ENCODE measurements around the gene AGK.
"Not testable (repeated sequence)": the region's sequence is repeated elsewhere in the genome, so short reads cannot be mapped to it uniquely, and the experiment has no call there.

The AGK gene

DNA sequence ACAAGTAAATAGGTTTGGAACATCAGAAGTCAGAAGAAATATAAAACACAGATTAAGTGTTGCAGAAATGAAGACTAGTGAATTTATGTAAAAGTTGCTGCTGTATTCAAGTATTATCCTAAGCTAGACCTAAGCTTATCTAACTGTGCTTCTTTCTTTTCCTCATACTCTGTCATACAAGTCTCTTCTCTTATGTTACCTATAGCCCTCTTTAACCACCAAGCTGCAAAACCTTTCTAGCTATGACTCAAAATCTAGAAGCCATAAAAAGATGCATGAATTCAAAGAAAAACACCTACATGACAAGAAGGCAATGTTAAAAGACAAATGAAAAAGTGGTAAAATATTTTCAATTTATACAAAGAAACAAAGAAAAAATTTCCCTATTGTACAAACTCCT, 127.8 kb downstream of the AGK start:
- no peak for DNase-seq (ENCODE audit: low read depth)

DNA sequence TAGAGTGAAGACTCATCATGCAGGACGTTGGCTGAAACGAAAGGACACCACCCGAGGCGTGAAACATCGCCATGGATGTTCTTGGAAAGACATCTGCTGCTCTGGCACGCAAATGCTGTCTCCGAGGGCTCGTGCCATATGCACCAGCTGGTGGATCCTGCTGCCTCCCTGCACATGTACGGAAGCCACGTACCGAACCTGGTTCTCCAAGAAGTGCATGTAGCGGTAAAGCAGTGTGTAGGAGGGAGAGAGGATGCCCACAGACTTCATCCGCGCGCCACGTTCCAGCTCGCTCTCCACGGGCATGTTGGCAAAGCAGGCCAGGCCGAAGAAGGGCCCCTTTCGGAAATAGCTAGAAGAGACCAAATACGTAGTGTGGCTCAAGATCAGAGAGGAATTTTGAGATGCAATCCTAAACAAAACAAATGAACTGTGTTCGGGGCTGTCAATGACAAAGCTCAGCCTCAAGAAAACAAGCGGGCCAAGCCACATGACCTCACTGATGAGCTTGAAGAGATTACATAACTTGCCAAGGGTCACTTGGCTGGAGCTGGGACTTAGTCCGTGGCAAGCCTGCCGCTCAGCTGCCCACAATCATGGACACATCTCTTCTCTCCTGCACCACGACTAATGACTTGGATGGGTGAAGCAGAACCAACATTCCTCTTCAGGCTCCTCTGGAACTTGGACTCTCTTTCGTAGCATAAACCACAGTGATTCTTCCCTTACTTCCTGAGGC, 134.2 kb downstream of the AGK start:
- DNase-seq (ENCODE audit: low read depth): no peak

DNA sequence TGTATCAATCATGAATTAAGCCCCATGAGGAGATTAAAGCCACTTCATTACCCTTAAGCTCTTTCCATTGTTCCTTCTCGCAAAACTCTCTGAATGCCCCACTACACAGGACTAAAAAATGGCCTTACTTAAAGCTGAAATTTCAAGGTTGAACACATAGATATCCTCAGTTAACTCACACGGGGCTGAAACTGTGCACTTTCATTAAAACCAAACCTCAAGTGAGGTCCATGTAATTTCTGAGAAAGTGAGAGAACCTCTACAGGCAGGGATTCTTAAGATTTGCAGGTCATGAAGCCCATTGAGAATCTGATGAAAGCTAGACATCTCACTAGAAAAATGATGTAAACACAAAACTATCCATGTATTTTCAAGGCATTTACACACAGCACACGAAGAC, 134.9 kb downstream of the AGK start:
- DNase-seq (ENCODE audit: low read depth): no peak

DNA sequence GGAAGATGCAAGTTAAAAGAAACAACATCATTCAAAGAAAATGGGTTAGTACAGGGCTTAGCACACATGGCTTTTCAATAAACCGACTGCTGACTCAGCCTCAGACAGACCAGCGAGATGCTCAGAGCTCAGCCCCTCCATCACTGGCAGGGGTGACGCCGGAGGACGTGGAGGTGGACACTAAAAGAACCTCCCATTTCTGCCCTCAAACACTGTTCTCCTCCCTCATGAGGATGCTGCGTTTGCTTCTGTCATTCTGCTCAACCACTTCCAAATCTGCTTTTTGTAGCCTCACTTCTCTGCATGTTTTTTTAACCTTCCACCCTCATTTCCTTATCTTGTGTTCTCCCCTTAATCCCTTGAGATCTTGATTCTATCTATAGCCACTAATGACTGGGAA, 135.5 kb downstream of the AGK start:
- no peak for DNase-seq (ENCODE audit: low read depth)

DNA sequence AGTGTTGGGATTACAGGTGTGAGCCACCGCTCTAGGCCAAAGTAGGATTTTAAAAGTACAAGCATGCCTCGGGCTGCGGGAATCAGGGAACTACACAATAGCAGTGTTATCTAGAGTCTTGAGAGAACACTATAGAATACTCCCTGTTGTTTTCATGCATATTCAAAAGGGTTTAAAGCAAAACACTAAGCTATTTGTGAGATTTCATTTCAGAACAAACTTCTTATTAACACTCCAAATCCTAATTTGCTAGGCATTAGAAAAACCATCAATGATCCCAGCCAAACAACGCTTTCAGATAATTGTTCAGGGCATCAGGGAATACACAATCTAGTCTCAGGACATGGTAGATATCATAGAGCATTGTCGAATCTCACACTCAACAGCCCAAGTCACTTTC, 136.8 kb downstream of the AGK start:
- DNase-seq (ENCODE audit: low read depth): no peak

DNA sequence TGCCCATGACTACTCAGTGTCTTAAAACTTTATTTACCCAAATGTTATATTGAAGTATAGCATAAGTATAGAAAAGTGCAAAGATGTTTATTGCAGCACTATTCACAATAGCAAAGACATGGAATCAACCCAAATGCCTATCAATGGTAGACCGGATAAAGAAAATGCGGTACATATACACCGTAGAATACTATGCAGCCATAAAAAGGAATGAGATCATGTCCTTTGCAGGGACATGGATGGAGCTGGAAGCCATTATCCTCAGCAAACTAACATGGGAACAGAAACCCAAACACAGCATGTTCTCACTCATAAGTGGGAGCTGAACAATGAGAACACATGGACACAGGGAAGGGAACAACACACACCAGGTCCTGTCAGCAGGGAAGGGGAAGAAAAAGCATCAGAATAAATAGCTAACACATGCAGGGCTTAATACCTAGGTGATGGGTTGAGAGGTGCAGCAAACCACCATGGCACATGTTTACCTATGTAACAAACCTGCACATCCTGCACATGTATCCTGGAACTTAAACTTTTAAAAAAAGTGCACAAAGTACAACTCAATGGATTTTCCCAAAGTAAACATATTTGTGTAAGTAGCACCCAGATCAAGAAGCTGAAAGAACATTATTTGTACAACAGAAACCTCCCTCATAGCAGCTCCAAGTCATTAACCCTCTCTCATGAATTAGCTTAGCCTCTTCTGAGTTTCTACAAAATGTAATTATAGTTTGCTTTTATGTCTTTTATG, 138.0 kb downstream of the AGK start:
- DNase-seq (ENCODE audit: low read depth): not testable (repeated sequence)

DNA sequence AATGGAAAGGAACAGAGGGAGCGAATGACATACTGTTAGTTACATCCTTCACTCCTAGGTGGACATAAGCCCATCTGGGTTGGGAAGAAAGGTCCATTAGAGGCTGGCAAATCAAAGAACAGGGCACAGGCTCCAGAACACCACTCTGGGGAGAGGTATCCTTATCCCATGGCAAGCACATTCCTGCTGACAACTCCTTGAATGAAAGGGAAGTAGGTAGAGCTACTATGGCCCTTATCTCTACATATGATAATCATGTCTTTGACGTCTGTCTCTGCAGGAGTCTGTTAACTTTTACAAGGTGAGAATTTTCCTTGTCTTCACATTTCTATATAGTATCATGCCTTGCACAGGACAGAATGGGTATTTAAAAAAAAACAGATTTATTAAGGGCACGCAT, 140.3 kb downstream of the AGK start:
- no peak for DNase-seq (ENCODE audit: low read depth)

DNA sequence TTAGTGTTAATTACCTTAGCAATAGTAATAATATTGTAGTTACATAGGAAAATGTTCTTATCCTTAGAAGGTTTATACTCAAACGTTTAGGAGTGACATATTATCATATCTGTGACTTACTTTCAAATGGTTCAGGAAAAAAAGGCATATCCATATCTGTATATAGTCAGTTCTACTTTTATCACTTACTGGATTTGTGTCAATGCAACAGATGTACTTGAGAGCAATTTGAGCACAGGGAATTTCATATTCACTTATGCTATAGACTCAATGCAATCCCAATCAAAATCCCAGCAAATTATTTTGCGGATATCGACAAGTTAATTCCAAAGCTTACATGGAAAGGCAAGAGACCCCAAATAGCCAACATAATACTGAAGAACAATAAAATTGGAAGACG, 140.8 kb downstream of the AGK start:
- no peak for DNase-seq (ENCODE audit: low read depth)

DNA sequence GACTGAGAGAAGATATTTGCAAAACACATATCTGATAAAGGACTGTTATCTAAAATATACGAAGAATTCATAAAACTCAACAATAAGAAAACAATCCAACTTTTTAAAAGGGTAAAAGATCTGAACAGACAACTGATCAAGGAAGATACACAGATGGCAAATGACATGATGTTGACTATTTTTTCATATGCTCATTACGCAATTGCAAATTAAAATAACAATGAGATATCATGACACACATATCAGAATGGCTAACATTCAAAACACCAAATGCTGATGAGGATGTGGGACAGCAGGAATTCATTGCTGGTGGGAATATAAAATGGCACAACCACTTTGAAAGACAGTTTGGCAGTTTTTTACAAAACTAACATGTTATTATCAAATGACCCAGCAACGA, 141.9 kb downstream of the AGK start:
- DNase-seq (ENCODE audit: low read depth): no peak

DNA sequence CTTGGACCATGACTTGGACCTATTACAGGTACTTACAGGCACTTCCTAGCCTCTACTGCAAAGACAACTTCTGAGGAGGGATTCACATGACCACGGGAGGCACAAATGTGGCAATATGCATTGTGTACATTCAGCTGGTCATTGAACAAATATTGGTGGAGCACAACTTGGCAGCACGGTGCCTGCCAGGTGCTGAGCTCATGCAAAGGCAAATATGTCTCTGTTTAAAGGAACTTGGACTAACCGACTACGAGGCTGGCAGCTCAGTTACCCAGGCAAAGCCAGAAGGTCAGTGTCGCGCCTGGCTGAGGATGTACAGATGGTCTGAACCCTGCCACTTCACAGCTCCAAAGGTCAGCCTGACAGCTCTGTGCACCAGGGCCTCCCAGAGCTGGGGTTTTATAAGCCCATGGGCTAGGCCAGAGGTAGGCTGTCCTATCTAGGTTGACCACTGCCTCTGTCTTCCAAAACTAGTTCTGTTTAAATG, 144.6 kb downstream of the AGK start:
- no peak for DNase-seq (ENCODE audit: low read depth)

DNA sequence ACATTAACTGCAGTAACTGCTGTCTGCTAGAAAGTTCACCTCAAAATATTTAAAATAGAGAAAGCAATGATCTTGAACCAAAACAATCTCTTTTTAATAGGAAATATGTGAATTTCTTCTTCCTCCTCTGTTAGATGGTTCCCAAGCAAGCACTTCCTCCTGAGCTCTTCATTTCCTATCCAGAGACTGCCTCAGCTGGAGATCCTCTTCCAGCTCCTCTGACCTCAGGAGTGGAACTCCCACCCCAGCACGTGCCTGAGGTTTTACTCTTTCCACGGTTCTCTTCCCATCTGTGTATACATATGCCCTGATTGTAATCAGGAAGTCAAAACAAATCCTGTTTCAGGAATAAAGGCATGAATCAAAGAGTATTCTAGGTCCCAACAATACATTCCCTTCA, 145.1 kb downstream of the AGK start:
- DNase-seq (ENCODE audit: low read depth): no peak

DNA sequence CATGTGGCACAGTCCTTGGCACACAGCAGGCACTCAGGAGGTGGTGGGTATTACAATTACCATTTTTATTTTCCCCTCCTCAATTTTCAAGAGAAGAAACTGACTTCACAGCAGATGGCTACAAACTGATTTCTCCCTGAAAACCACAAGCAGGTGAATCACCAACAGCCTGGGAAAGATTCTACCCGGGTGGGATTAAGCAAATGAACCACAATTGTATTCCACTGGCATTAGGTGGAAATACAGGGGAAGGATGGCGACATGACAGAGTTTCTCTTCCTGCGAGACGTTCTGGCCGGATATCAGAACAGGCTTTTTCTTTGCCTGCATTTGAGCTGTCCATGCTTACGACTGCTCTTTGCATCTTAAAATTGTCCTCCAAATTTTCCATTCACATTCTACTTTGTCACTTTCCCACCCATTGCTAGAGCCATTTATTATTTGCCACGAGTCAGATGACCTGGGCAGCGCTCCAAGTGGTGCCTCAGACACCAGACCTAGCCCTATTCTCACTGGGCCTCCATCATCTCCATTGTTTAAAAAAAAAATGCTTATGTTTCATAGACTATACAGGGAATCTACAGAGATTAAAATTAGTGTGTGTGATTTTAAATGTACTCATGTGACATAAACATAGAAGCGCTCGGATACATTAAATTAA, 146.1 kb downstream of the AGK start:
- DNase-seq (ENCODE audit: low read depth): no peak

DNA sequence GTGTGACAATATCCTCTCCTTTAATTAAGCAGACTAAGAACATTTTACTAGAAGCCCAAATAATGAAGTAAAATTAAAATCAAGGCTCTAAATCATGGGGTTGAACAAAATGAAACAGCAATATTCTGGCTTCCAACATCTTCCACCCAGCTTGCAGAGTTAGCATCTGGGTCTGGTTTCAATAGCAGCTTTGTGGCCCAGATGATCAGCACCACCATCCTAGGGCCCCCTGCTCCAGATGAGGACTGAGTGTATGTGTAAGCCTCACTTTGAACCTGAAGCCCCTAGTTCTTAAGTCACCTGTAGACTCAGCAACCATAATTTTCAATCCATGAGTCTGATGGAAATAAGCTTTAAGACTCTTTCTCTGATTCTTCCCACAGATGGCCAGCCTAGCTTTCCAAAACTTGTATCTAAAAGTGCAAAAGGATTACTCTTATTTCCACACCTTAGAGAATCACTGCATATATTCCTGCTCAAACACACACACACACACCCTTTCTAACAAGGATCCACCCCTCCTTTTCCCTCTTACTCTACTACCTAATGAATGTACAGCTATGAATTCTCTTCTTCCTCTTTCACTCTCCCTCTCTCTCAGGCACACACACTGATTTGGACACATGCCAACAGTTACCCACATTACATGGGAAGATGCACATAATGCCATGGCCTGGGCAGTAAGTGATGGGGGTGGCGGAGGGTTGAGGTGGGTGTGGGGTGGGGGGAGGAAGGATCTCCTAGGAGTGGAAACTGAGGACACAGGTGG, 147.2 kb downstream of the AGK start:
- DNase-seq (ENCODE audit: low read depth): no peak

DNA sequence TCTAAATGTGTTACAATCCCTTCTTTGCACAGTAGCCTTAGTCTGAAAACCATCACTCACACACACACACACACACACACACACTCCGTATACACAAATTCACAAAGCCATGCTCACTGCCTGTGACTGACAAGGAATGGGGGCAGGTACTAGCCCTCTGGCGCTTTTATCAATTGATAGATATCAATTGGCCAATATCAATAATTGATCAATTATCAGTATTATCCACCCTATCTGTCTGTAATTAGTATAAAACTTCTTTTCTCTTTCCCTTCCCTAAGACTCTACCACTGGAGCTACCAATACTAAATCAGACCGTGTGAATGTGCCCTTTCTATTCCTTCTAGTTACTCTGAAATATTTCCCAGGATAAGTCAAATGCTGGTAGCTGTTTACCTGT, 148.7 kb downstream of the AGK start:
- DNase-seq (ENCODE audit: low read depth): no peak

DNA sequence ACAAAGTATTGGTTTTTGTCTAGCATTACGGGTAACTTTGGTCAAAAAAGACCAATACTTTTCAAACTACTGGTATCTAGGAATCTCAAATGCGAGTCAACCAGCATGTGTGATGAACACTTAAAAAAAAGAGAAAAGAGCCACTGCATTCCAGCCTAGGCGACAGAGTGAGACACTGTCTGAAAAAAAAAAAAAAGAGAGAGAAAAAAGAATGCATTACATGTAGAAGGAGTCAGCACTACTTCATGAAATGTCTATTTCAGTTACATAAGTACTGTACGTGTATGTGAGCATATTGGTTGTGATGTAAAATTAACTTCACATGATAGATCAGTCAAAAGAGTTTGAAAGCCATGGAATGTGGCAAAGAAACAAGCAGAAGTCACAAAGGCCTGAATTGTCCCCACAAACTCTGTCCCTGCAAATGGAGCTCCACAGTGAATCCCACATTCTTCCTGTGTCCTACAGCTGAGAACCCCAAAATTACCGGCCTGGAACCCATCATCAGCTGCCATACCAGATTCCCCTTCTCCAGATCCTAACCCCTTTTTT, 149.2 kb downstream of the AGK start:
- no peak for DNase-seq (ENCODE audit: low read depth)

DNA sequence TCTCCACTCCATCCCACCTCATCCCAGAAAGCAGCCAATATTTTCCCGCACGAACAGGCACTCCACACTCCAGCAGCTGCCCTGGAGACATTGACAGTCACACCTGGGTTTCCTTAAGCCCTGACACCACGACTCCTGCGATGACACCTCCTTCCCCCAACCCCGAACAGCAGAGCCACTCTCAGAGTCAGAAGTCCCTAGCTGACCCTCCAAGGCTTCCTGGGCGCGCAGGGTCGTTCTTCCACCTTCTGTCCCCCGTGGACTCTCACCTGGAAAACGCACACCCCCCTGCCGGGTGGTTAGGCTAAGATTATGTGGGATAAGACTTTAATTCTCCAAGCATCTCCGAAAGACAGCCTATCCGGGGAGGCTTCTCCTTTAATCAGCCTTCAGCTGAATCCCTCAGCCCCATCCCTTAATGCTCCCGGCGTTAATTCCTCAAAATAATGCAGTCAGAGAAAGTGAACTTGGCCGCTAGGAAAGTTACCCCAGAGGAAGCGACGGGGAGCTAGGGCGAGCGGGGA, 149.7 kb downstream of the AGK start:
- DNase-seq (ENCODE audit: low read depth): no peak

DNA sequence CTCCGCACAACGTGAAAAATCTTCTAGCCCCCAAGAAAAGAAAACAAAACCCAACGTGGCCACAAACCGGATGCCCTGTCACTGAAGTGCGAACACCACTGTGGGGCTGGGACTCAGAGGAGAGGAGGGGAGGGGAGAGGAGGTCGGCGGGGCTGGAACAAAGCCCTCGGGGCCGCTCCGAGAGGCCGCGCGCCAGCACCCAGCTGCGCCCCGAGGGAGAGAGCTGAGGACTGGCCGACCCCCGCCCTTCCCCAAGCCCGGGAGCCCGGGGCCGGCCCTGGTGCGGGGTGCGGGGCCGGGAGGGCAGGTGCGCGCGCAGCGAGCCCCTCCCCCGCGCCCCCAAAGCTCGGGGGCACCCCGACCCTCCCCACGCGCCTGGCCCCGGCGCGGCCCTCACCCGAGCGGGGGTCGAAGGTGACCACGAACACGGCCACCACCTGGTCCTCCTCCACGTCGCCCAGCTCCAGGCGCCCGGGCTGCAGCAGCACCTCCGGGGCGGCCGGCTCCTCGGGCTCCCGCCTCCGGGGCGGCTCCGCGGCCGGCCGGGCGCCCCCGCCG, 150.4 kb downstream of the AGK start:
- peak; percentile 63 for DNase-seq (ENCODE audit: low read depth)

DNA sequence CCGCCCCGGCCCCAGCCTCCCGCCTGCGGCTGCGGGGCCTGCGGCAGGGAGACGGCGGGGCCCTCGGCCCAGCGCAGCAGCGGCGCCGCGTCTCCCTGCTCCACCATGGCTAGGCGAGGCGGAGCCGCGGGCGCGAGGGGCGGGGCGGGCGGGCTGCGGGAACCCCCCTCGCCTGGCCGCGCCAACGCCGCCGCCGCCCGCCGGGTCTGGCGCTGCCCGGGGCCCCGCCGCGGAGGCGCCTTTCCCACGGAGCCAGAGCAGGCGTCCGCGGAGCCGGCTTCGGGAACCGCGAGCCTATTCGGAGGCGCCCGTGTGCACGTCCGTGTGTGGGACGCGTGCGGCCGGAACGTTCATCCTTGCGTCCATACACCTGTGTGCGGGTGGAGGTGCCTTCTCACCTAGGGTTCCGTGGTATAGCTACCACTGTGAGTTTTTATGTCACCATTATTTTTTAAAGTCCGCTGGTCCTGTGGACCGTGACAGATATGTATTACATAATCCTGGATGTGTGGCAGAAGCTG, 150.9 kb downstream of the AGK start, which contains the start of gene DENND11:
TSS of gene DENND11 (minus strand) at position 120 of the 521 bp plus-strand sequence. CDS start at position 107, 13 bp downstream.
- DNase-seq (ENCODE audit: low read depth): peak; percentile 46

DNA sequence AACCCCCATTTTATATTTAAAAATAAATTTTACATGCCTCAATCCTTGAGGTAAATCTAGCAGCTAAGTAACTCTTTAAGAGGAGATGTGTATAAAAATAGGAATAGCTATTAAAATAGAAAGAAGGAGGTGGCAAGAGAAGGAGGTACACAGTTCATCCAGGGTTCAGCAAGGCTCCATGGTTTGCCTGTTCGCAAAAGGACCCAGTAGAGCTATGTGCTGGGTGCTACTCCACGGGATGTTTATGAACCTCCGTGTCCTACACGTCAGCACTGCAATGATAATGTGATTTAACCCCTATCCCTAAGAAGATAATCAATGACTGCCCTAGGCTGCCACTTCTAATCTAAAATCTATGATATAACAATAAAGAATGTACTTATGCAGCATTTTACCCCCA, 151.7 kb downstream of the AGK start:
- DNase-seq (ENCODE audit: low read depth): no peak

DNA sequence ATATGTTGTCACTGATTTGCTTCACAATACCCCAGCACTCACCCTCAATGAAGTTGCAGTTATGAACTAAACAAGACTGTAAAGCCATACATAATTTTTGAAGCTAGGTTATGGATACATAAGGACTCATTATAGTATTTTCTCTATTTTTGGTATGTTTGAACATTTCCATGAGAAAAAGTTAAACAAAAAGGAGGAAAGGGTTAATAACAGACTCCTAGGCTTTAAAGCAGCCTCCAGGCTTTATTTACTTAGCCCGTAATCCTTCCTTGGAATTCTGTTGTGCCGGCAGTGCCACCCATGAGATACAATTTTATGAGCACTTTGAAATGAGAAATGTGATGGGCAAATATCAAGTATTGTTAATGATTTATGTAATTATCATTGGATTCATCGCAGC, 152.9 kb downstream of the AGK start:
- no peak for DNase-seq (ENCODE audit: low read depth)

DNA sequence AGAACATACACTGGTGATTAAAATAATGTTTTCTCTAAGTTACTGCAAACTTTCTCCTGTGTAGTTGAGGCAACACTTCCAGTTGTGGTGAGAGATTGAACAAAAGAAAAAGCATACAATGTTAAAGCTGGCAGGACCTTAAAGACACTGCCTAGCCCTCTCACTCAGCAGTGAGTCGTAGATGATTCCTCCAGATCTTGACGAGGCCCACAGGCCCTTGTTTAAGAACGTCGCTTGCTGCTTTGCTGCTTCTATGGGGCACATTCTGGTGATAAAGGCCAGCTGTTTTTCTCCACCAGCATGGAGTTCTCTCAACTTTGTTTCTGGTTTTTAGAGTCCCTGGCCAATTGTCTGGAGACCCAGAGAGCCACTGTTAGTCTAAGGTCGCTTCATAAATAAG, 153.5 kb downstream of the AGK start:
- DNase-seq (ENCODE audit: low read depth): no peak
